DND-41 (cell line): ENCODE data around the gene WIF1.

Experiments
- ATAC-seq: fragments of 200-7000 bp; cut with Tn5 transposase; 3 replicates; pipeline ENCODE4 v1.9.1; 2021; ENCODE audit warnings: low read depth; ENCODE audit not compliant: insufficient read depth
- DNase-seq: peaks from one replicate; pipeline ENCODE4 v3.0.0-alpha.2; 2020
- H2AFZ ChIP-seq: 2 replicates; pipeline ENCODE4 v1.6.0; 2012; ENCODE audit warnings: low read depth, low read length
- H3K27ac ChIP-seq: 2 replicates; pipeline ENCODE4 v1.5.1; 2012; ENCODE audit warnings: low read length, inconsistent platforms
- H3K27me3 ChIP-seq: fragments of 200-600 bp; sonication (generic); 2 replicates; pipeline ENCODE4 v1.6.0; 2012; ENCODE audit warnings: low read length, mild to moderate bottlenecking, inconsistent platforms; ENCODE audit not compliant: insufficient read depth, poor library complexity
- H3K36me3 ChIP-seq: 2 replicates; pipeline ENCODE4 v1.5.1; 2012; ENCODE audit warnings: low read length, inconsistent platforms; ENCODE audit not compliant: insufficient read depth
- H3K4me1 ChIP-seq: 2 replicates; pipeline ENCODE4 v1.5.1; 2012; ENCODE audit warnings: mild to moderate bottlenecking, low read length; ENCODE audit not compliant: insufficient read depth
- H3K4me2 ChIP-seq: 2 replicates; pipeline ENCODE4 v1.6.0; 2012; ENCODE audit warnings: mild to moderate bottlenecking, moderate library complexity, low read length, inconsistent platforms; ENCODE audit not compliant: insufficient read depth
- H3K4me3 ChIP-seq, 2 experiments: fragments of 200-600 bp in 1 of 2; shearing (Covaris generic) in 1 of 2; 2 replicates each; pipeline ENCODE4 v1.5.1; 2012 to 2016; ENCODE audit warnings: inconsistent platforms in 2 of 2, low read length in 2 of 2, mild to moderate bottlenecking in 2 of 2, low read depth in 1 of 2, moderate library complexity in 1 of 2
- H3K79me2 ChIP-seq: 2 replicates; pipeline ENCODE4 v1.6.0; 2012; ENCODE audit warnings: low read length, inconsistent platforms; ENCODE audit not compliant: insufficient read depth
- H3K9ac ChIP-seq: 2 replicates; pipeline ENCODE4 v1.6.0; 2012; ENCODE audit warnings: low read depth, mild to moderate bottlenecking, inconsistent platforms, low read length, moderate library complexity
- H3K9me3 ChIP-seq: 2 replicates; pipeline ENCODE4 v1.5.1; 2012; ENCODE audit warnings: low read length, moderate library complexity, mild to moderate bottlenecking, inconsistent platforms; ENCODE audit not compliant: insufficient read depth, severe bottlenecking
- H4K20me1 ChIP-seq: 2 replicates; pipeline ENCODE4 v1.6.0; 2012; ENCODE audit warnings: low read length; ENCODE audit not compliant: insufficient read depth
- CTCF ChIP-seq: IDR thresholded peaks from 2 replicates; pipeline ENCODE4 v1.5.1; 2012; ENCODE audit warnings: borderline replicate concordance, low read length, moderate library complexity, mild to moderate bottlenecking; ENCODE audit not compliant: poor library complexity, severe bottlenecking; ENCODE audit errors: extremely low read depth
- EZH2 ChIP-seq: IDR thresholded peaks from 3 replicates; pipeline ENCODE4 v1.6.1; 2012; ENCODE audit warnings: borderline replicate concordance, low read depth, mild to moderate bottlenecking, moderate library complexity, low read length, inconsistent platforms; ENCODE audit not compliant: severe bottlenecking

The WIF1 gene

GRCh38 chr12:65022960-65023359, 98.1 kb downstream of the WIF1 start:
- Histone ChIP-seq H3K27me3 (no peaks in the 10 kb centered on the region), H3K9ac (no peak overlapping the region), H3K9me3 (no peaks in the 10 kb centered on the region), H3K4me1 (no peaks in the 10 kb centered on the region), H3K4me2 (no peak overlapping the region), H4K20me1 (no peaks in the 10 kb centered on the region), H3K79me2 (no peaks in the 10 kb centered on the region), H2AFZ (no peak overlapping the region), H3K4me3 (no peak overlapping the region), H3K36me3 (no peaks in the 10 kb centered on the region), H3K27ac (no peak overlapping the region)
- DNase-seq: no peak
- TF ChIP-seq CTCF: no peak
- no peak for TF ChIP-seq EZH2
- ATAC-seq: no peak

- Histone ChIP-seq H3K27me3 (peaks cover under 1% of the 10 kb centered on the region), H3K9me3 (no peaks in the 10 kb centered on the region), H3K27ac (no peak overlapping the region), H3K4me2 (no peak overlapping the region), H2AFZ (no peak overlapping the region), H3K4me1 (no peaks in the 10 kb centered on the region), H3K4me3 (no peak overlapping the region), H3K9ac (no peak overlapping the region), H3K79me2 (no peaks in the 10 kb centered on the region), H4K20me1 (no peaks in the 10 kb centered on the region), H3K36me3 (no peaks in the 10 kb centered on the region)
- ATAC-seq (no peak), DNase-seq (no peak)
- TF ChIP-seq EZH2 (no peak), CTCF (no peak)
Measured at GRCh38 chr12:65022421-65022820, 98.7 kb downstream of the WIF1 start.

- TF ChIP-seq CTCF (no peak), EZH2 (no peak)
- Histone ChIP-seq H3K9me3 (no peaks in the 10 kb centered on the region), H3K79me2 (no peaks in the 10 kb centered on the region), H3K4me2 (no peak overlapping the region), H3K4me3 (no peak overlapping the region), H3K27me3 (peaks cover 3% of the 10 kb centered on the region), H3K4me1 (no peaks in the 10 kb centered on the region), H3K27ac (no peak overlapping the region), H4K20me1 (no peaks in the 10 kb centered on the region), H2AFZ (no peak overlapping the region), H3K36me3 (no peaks in the 10 kb centered on the region), H3K9ac (no peak overlapping the region)
- DNase-seq (no peak), ATAC-seq (no peak)
Measured at GRCh38 chr12:65019696-65020234, 101.3 kb downstream of the WIF1 start.
